Fibroblast of pulmonary artery (primary cell): ENCODE results near the gene ACADVL.

Experiments used
- DNase-seq: peaks from one replicate; pipeline ENCODE4 v3.0.0-alpha.2; 2010; ENCODE audit warnings: low read depth
- H3K4me3 ChIP-seq: replicated peaks from 2 replicates; pipeline ENCODE4 v1.5.1; 2011; ENCODE audit warnings: low read depth, mild to moderate bottlenecking, control low read depth, low read length, moderate library complexity
- CTCF ChIP-seq: IDR thresholded peaks from 2 replicates; pipeline ENCODE4 v1.5.1; 2011; ENCODE audit warnings: mild to moderate bottlenecking, control low read depth, low read length, inconsistent platforms; ENCODE audit errors: missing control alignments

ACADVL gene

GRCh38 chr17:7192271-7192937, 27.3 kb upstream of the ACADVL start:
- TF ChIP-seq CTCF = no peak
- no peak overlapping the region for H3K4me3 ChIP-seq
- DNase-seq = no peak

- DNase-seq = no peak
- no peak for TF ChIP-seq CTCF
- no peak overlapping the region for H3K4me3 ChIP-seq
These were observed 23.8 kb upstream of the ACADVL start for GRCh38 chr17:7195971-7196370.

- TF ChIP-seq CTCF = no peak
- no peak overlapping the region for H3K4me3 ChIP-seq
- DNase-seq = no peak
These were observed 22.9 kb upstream of the ACADVL start for GRCh38 chr17:7196651-7197401.

- no peak overlapping the region for H3K4me3 ChIP-seq
- TF ChIP-seq CTCF = no peak
- DNase-seq = no peak
These were observed 16.3 kb upstream of the ACADVL start for GRCh38 chr17:7203391-7203790.

GRCh38 chr17:7204336-7204735, 15.4 kb upstream of the ACADVL start:
- no peak for TF ChIP-seq CTCF
- H3K4me3 ChIP-seq = peak overlapping the region; percentile 52
- no peak for DNase-seq

- TF ChIP-seq CTCF = no peak
- H3K4me3 ChIP-seq = peak overlapping the region; percentile 52
- peak; percentile 85 for DNase-seq
These were observed 14.8 kb upstream of the ACADVL start for GRCh38 chr17:7204828-7205461.
